Measurements from ENCODE around the gene KCNQ5. TPM values are rescaled to one million over a fixed set of nuclear protein-coding genes. Genes with fewer than 3 reads are reported as not detected.

KCNQ5 gene
- total and polyA plus RNA-seq, 2 donors (not counting 1 experiment from before 2014, with no cell fraction given) = 0.74 to 4.6 TPM

DNA sequence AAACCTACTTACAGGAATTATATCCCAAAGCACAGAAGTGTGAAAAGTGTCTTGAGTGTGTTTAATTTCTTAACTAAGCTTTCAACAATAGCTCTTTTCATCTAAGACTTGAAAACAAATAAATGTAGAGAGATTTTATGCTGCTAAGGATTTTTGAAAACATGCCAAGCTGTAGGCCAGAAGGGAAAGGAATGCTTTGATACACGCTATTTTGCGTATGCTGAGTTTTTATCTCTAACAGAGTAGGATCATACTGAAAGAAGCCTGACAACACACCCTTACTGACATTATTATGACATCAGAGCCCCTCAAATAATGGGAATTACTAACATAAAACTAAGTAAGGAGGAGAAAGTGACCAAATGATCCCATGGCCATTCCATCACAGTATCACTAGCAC lies 338.0 kb downstream of the KCNQ5 start:
- Histone ChIP-seq H3K27me3 (ENCODE audit: control insufficient read depth, insufficient read depth, low read length) (no peaks in the 10 kb centered on the region), H3K79me2 (ENCODE audit: control insufficient read depth, insufficient read depth, low read length) (no peaks in the 10 kb centered on the region), H4K20me1 (ENCODE audit: control insufficient read depth, extremely low read depth, insufficient read depth, low read length) (no peaks in the 10 kb centered on the region), H3K36me3 (ENCODE audit: control insufficient read depth, insufficient read depth, low read length) (no peaks in the 10 kb centered on the region), H2AFZ (ENCODE audit: low read length) (peak overlapping the region; percentile 26), H3K9me3 (ENCODE audit: control insufficient read depth, insufficient read depth, low read depth, low read length) (no peaks in the 10 kb centered on the region), H3K4me1 (ENCODE audit: control insufficient read depth, extremely low read depth, insufficient read depth, low read length) (no peaks in the 10 kb centered on the region), H3K4me3 (replicated peaks in 1 of 4; ENCODE audit: control extremely low read depth in 1 of 4, insufficient read depth in 1 of 4, low read depth in 3 of 4, low read length in 4 of 4) (no peak overlapping the region), H3K27ac (ENCODE audit: insufficient read depth, low read length) (no peak overlapping the region), H3K4me2 (ENCODE audit: extremely low read depth, insufficient read depth, low read length) (peak overlapping the region; percentile 48), H3K9ac (ENCODE audit: insufficient read depth, low read length) (no peak overlapping the region)
- peak in 1 of 2 donors; percentile 56 for DNase-seq (ENCODE audit: low read depth in 2 of 2)
- TF ChIP-seq EZH2 (IDR thresholded peaks at IDR 0.05; ENCODE audit: low read length, missing control alignments) = no peak

DNA sequence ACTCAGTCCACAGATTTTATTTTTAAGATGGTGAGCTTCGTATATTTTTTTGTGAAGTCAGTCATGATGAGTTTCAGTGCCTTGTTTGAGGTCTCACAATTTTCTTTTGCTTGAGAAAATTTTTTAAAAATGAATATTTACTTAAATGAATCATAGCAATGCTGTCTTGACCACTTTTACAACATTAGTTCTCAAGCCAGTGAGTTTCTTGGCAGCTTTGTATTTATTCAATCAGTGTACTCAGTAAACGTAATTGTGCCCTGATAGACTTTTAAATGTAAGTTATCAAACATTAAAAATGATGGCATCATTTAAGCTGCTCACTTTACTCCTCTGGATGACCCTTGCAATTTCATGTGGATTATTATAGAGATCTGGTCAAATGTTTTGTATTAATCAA lies 342.1 kb downstream of the KCNQ5 start:
- Histone ChIP-seq H4K20me1 (ENCODE audit: control insufficient read depth, extremely low read depth, insufficient read depth, low read length) (no peaks in the 10 kb centered on the region), H3K27ac (ENCODE audit: insufficient read depth, low read length) (no peak overlapping the region), H3K4me3 (replicated peaks in 1 of 4; ENCODE audit: control extremely low read depth in 1 of 4, insufficient read depth in 1 of 4, low read depth in 3 of 4, low read length in 4 of 4) (no peak overlapping the region), H3K4me2 (ENCODE audit: extremely low read depth, insufficient read depth, low read length) (no peak overlapping the region), H3K79me2 (ENCODE audit: control insufficient read depth, insufficient read depth, low read length) (no peaks in the 10 kb centered on the region), H3K9me3 (ENCODE audit: control insufficient read depth, insufficient read depth, low read depth, low read length) (no peaks in the 10 kb centered on the region), H3K27me3 (ENCODE audit: control insufficient read depth, insufficient read depth, low read length) (no peaks in the 10 kb centered on the region), H3K4me1 (ENCODE audit: control insufficient read depth, extremely low read depth, insufficient read depth, low read length) (no peaks in the 10 kb centered on the region), H3K36me3 (ENCODE audit: control insufficient read depth, insufficient read depth, low read length) (no peaks in the 10 kb centered on the region), H3K9ac (ENCODE audit: insufficient read depth, low read length) (no peak overlapping the region), H2AFZ (ENCODE audit: low read length) (no peak overlapping the region)
- no peak for TF ChIP-seq EZH2 (IDR thresholded peaks at IDR 0.05; ENCODE audit: low read length, missing control alignments)
- TF ChIP-seq, protein P1, sequence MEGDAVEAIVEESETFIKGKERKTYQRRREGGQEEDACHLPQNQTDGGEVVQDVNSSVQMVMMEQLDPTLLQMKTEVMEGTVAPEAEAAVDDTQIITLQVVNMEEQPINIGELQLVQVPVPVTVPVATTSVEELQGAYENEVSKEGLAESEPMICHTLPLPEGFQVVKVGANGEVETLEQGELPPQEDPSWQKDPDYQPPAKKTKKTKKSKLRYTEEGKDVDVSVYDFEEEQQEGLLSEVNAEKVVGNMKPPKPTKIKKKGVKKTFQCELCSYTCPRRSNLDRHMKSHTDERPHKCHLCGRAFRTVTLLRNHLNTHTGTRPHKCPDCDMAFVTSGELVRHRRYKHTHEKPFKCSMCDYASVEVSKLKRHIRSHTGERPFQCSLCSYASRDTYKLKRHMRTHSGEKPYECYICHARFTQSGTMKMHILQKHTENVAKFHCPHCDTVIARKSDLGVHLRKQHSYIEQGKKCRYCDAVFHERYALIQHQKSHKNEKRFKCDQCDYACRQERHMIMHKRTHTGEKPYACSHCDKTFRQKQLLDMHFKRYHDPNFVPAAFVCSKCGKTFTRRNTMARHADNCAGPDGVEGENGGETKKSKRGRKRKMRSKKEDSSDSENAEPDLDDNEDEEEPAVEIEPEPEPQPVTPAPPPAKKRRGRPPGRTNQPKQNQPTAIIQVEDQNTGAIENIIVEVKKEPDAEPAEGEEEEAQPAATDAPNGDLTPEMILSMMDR (conservative IDR thresholded peaks at IDR 0.05 in 1 of 2, IDR thresholded peaks at IDR 0.05 in 1 of 2; ENCODE audit: low read depth in 1 of 2, low read length in 2 of 2) = no peak
- DNase-seq (ENCODE audit: low read depth in 2 of 2) = peak in 1 of 2 donors; percentile 61

DNA sequence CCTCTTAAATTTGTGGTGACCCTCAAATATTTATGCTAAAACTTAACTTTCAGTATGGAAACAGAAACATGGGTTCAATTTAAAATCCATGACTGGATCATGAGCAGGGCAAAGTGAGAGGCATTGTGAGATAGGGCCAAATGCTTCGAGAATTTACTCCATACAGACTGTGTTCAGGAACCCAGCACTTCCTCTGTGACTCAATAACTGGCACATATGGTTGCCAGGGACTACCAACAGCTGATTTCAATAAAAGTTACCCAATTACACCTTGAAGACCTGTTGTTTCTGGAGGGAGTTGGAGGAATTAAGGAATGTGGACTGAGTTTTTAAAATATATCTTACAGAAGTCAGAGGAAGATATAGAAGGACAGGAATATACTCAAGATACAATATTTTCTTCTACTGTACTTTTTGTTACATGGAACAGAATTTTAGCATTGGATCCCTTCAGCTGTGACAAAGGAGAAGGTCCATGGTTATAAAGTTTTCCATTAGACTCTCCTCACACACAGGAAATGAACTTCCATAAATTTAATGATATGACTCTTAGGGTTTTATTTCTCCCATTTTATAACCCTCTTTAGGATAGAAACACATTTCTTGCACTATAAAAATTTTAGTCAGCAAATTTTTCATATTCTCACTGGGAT lies 344.9 kb downstream of the KCNQ5 start:
- H3K79me2 ChIP-seq (ENCODE audit: control insufficient read depth, insufficient read depth, low read length) = no peaks in the 10 kb centered on the region
- no peaks in the 10 kb centered on the region for H3K4me1 ChIP-seq (ENCODE audit: control insufficient read depth, extremely low read depth, insufficient read depth, low read length)
- no peak overlapping the region for H3K4me2 ChIP-seq (ENCODE audit: extremely low read depth, insufficient read depth, low read length)
- H3K27me3 ChIP-seq (ENCODE audit: control insufficient read depth, insufficient read depth, low read length) = no peaks in the 10 kb centered on the region
- no peak overlapping the region for H3K4me3 ChIP-seq (replicated peaks in 1 of 4; ENCODE audit: control extremely low read depth in 1 of 4, insufficient read depth in 1 of 4, low read depth in 3 of 4, low read length in 4 of 4)
- H3K9me3 ChIP-seq (ENCODE audit: control insufficient read depth, insufficient read depth, low read depth, low read length) = no peaks in the 10 kb centered on the region
- no peak overlapping the region for H3K9ac ChIP-seq (ENCODE audit: insufficient read depth, low read length)
- no peaks in the 10 kb centered on the region for H3K36me3 ChIP-seq (ENCODE audit: control insufficient read depth, insufficient read depth, low read length)
- no peak overlapping the region for H3K27ac ChIP-seq (ENCODE audit: insufficient read depth, low read length)
- TF ChIP-seq, protein P1 (conservative IDR thresholded peaks at IDR 0.05 in 1 of 2, IDR thresholded peaks at IDR 0.05 in 1 of 2; ENCODE audit: low read depth in 1 of 2, low read length in 2 of 2) = no peak
- TF ChIP-seq EZH2 (IDR thresholded peaks at IDR 0.05; ENCODE audit: low read length, missing control alignments) = no peak
- DNase-seq (ENCODE audit: low read depth in 2 of 2) = no peak
- no peak overlapping the region for H2AFZ ChIP-seq (ENCODE audit: low read length)
- no peaks in the 10 kb centered on the region for H4K20me1 ChIP-seq (ENCODE audit: control insufficient read depth, extremely low read depth, insufficient read depth, low read length)
